ENCODE data around the gene LRRC19.

DNA sequence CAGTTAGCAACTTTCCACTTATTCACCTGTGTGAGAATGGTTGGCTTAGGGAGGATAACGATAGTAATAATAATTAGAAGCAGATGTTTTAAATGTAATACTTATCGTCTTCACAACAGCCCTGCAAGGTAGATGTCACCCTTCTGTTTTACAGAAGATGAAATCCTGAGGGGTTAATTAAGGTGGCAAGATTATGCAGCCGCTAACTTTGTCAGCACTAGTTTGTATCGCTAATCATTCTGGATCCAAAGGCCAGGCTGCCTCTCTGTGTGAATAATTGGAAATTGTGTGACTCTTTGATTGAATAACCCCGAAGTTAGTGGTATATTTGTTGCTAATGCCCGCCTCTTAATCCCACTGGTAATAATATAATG lies 48.6 kb downstream of the LRRC19 start:
- TF ChIP-seq POLR2AphosphoS5 (IDR thresholded peaks at IDR 0.05; ENCODE audit: low read depth, low read length) = no peak
- no peak for TF ChIP-seq SIN3A (IDR thresholded peaks at IDR 0.05; ENCODE audit: borderline replicate concordance, insufficient read depth, low read length)
- TF ChIP-seq TAF1 (IDR thresholded peaks at IDR 0.05; ENCODE audit: borderline replicate concordance, insufficient read depth, low read length) = no peak
- TF ChIP-seq REST (IDR thresholded peaks at IDR 0.05; ENCODE audit: insufficient read depth in 1 of 2, low read depth in 2 of 2, low read length in 2 of 2) = no peak
- no peak for TF ChIP-seq FOXP2 (optimal IDR thresholded peaks at IDR 0.05; ENCODE audit: borderline replicate concordance, extremely low read depth, extremely low read length, insufficient read depth)
